Amniotic epithelial cell (primary cell): ENCODE measurements around the gene TMPRSS11A.

Experiments used
- DNase-seq: peaks from one replicate; pipeline ENCODE4 v3.0.0-alpha.2; 2010; ENCODE audit warnings: low read depth

TMPRSS11A gene

DNA sequence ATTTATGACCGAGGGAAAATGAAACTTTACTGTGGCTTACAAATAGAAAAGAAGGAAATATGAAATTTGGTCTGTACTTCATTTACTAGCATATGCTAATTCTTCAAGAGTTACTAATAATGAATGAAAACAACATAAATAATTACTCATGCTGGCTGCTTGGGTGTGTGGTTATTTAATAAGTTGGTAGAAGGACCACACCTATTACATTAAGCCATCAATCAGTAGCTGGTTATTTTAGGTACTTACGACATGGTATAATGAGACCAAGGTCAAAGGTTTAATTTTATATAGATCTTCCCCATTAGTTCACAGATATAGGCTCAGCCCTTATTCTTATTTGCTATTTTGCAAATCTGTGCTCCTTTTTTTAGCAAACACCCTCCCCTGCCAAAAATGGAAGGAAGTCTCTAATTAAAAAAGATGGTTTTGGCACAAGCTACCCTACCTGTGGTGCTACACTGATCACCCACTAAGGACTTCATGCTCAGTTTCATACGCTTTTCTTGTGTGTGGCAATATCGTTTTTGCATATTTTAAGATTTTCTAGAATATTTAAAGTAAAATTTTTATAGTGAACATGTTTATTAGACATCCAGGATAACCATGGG is 93.6 kb downstream of the TMPRSS11A start:
- DNase-seq = no peak

- DNase-seq = no peak
Measured at GRCh38 chr4:67861513-67861912, 101.8 kb downstream of the TMPRSS11A start.
